ENCODE data around the gene IL1B.

DNA sequence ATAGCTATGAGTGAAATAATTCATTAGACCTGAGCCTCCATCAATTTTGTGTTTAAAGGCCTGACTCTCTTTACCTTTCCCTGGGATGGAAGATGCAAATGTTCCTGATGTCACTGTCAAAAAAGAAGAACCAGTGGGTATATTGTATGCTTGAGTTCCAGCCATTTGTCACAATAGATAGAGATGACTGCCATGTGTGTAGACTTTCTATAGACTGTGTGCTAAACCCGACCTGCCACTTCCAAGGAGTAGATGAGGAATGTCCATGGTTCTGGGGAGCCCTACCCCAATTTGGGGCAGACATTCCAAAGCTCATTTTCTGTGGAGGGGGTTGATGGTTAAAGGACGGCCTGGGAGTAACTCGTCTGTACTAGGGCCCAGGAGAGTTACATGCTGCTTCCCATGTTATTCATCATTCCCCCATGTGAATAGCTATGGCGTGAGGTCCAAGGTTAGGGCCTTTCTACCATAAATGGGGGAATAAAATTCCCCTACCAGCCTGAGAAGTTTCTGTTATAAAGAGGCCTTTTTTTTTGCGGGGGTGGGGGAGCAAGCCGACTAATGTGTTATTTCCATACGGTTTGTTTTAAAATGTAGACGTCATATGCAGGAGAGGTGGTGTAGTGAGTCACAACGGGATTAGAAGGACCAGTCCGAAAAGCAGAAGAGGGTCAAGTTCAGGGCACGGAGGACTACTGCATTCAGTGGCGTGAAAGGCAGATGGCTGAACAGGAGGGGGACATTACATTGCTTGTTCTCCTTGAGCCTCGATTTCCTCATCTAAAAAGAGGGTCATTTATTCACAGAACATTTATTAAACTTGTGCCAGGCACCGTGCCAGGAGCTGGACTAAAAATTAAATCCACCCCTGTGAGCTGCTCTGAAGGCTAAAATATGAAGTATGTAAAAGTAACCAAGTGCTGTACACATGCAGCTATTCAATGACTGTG is 24.0 kb downstream of the IL1B start:
- TF ChIP-seq, protein P1, sequence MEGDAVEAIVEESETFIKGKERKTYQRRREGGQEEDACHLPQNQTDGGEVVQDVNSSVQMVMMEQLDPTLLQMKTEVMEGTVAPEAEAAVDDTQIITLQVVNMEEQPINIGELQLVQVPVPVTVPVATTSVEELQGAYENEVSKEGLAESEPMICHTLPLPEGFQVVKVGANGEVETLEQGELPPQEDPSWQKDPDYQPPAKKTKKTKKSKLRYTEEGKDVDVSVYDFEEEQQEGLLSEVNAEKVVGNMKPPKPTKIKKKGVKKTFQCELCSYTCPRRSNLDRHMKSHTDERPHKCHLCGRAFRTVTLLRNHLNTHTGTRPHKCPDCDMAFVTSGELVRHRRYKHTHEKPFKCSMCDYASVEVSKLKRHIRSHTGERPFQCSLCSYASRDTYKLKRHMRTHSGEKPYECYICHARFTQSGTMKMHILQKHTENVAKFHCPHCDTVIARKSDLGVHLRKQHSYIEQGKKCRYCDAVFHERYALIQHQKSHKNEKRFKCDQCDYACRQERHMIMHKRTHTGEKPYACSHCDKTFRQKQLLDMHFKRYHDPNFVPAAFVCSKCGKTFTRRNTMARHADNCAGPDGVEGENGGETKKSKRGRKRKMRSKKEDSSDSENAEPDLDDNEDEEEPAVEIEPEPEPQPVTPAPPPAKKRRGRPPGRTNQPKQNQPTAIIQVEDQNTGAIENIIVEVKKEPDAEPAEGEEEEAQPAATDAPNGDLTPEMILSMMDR (IDR thresholded peaks at IDR 0.05), result no peak
- TF ChIP-seq POLR2AphosphoS5 (IDR thresholded peaks at IDR 0.05), result no peak
- TF ChIP-seq POLR2A (IDR thresholded peaks at IDR 0.05), result no peak
